GM23338 (cell line): ENCODE measurements around the gene PLA2G4B.

Experiments
- CREB1 ChIP-seq: fragments of 250-450 bp; sonication (Bioruptor Pico); IDR thresholded peaks from 2 replicates; pipeline ENCODE4 v1.5.0; 2020; ENCODE audit warnings: low read depth, mild to moderate bottlenecking, moderate library complexity
- CTCF ChIP-seq, 2 experiments: fragments of 200-600 bp in 1 of 2; sonication (generic) in 1 of 2; conservative IDR thresholded peaks; 2 replicates each; pipeline versions ENCODE4 v1.5.1 to v1.6.1; 2016 to 2017; ENCODE audit warnings: antibody characterized with exemption in 2 of 2, low read depth in 2 of 2, mild to moderate bottlenecking in 2 of 2, moderate library complexity in 1 of 2
- ETS1 ChIP-seq: IDR thresholded peaks from 2 replicates; pipeline ENCODE4 v1.6.1; 2016; ENCODE audit warnings: antibody characterized with exemption
- EZH2 ChIP-seq: fragments of 200-600 bp; sonication (generic); IDR thresholded peaks from one replicate; pipeline ENCODE4 v1.8.0; 2017; ENCODE audit warnings: antibody characterized with exemption, mild to moderate bottlenecking, low read depth; ENCODE audit not compliant: unreplicated experiment
- EZH2phosphoT487 ChIP-seq: fragments of 200-600 bp; sonication (generic); IDR thresholded peaks from one replicate; pipeline ENCODE4 v1.8.1; 2018; ENCODE audit warnings: antibody characterized with exemption; ENCODE audit not compliant: unreplicated experiment
- JUNB ChIP-seq: IDR thresholded peaks from one replicate; pipeline ENCODE4 v1.6.1; 2016; ENCODE audit warnings: antibody characterized with exemption; ENCODE audit not compliant: unreplicated experiment
- NANOG ChIP-seq: IDR thresholded peaks from 2 replicates; pipeline ENCODE4 v1.6.1; 2016; ENCODE audit warnings: antibody characterized with exemption, borderline replicate concordance
- POLR2AphosphoS5 ChIP-seq: IDR thresholded peaks from 2 replicates; pipeline ENCODE4 v1.6.1; 2016; ENCODE audit warnings: antibody characterized with exemption, low read depth
- STAT1 ChIP-seq: IDR thresholded peaks from one replicate; pipeline ENCODE4 v1.6.1; 2016; ENCODE audit warnings: antibody characterized with exemption; ENCODE audit not compliant: unreplicated experiment
- ZNF114 ChIP-seq: fragments of 250-450 bp; sonication (Bioruptor Pico); IDR thresholded peaks from 2 replicates; pipeline ENCODE4 v1.5.0; 2020; ENCODE audit warnings: mild to moderate bottlenecking, moderate library complexity
- ZNF331 ChIP-seq: fragments of 250-450 bp; sonication (Bioruptor Pico); IDR thresholded peaks from 2 replicates; pipeline ENCODE4 v1.5.0; 2020; ENCODE audit warnings: low read depth, mild to moderate bottlenecking, moderate library complexity
- TF ChIP-seq, protein P1 (sequence below): IDR thresholded peaks from one replicate; pipeline ENCODE4 v1.6.1; 2018; ENCODE audit warnings: antibody characterized with exemption; ENCODE audit not compliant: unreplicated experiment
- TF ChIP-seq, protein P2 (sequence below): fragments of 250-450 bp; sonication (Bioruptor Pico); IDR thresholded peaks from 2 replicates; pipeline ENCODE4 v1.5.0; 2020; ENCODE audit warnings: mild to moderate bottlenecking, moderate library complexity

DNA sequence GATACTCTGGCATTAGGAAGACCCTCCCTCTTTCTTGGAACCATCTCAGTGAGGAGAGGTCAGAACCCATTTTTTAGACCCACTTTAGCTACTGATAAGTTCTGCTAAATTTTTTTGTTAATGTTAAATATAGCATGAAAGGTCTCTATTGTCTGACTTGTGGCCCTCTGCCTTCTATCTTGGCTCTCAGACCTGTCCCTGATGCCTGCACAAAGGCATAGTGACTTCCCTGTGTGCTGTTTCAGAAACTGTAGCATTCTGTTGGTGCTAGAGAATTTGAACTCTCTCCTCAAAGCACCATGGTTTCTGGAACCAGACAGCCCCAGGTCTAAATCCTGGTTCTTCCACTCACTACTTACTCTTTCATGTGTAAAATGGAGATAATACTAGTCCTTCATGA is 49.0 kb upstream of the PLA2G4B start:
- TF ChIP-seq EZH2 = no peak
- no peak for TF ChIP-seq CTCF (conservative IDR thresholded peaks at IDR 0.05; ENCODE audit: low read depth in 2 of 2)
- TF ChIP-seq, protein P1, sequence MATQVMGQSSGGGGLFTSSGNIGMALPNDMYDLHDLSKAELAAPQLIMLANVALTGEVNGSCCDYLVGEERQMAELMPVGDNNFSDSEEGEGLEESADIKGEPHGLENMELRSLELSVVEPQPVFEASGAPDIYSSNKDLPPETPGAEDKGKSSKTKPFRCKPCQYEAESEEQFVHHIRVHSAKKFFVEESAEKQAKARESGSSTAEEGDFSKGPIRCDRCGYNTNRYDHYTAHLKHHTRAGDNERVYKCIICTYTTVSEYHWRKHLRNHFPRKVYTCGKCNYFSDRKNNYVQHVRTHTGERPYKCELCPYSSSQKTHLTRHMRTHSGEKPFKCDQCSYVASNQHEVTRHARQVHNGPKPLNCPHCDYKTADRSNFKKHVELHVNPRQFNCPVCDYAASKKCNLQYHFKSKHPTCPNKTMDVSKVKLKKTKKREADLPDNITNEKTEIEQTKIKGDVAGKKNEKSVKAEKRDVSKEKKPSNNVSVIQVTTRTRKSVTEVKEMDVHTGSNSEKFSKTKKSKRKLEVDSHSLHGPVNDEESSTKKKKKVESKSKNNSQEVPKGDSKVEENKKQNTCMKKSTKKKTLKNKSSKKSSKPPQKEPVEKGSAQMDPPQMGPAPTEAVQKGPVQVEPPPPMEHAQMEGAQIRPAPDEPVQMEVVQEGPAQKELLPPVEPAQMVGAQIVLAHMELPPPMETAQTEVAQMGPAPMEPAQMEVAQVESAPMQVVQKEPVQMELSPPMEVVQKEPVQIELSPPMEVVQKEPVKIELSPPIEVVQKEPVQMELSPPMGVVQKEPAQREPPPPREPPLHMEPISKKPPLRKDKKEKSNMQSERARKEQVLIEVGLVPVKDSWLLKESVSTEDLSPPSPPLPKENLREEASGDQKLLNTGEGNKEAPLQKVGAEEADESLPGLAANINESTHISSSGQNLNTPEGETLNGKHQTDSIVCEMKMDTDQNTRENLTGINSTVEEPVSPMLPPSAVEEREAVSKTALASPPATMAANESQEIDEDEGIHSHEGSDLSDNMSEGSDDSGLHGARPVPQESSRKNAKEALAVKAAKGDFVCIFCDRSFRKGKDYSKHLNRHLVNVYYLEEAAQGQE = no peak
- no peak for TF ChIP-seq ZNF331
- no peak for TF ChIP-seq CREB1 (CRISPR knock-in tag)
- TF ChIP-seq, protein P2, sequence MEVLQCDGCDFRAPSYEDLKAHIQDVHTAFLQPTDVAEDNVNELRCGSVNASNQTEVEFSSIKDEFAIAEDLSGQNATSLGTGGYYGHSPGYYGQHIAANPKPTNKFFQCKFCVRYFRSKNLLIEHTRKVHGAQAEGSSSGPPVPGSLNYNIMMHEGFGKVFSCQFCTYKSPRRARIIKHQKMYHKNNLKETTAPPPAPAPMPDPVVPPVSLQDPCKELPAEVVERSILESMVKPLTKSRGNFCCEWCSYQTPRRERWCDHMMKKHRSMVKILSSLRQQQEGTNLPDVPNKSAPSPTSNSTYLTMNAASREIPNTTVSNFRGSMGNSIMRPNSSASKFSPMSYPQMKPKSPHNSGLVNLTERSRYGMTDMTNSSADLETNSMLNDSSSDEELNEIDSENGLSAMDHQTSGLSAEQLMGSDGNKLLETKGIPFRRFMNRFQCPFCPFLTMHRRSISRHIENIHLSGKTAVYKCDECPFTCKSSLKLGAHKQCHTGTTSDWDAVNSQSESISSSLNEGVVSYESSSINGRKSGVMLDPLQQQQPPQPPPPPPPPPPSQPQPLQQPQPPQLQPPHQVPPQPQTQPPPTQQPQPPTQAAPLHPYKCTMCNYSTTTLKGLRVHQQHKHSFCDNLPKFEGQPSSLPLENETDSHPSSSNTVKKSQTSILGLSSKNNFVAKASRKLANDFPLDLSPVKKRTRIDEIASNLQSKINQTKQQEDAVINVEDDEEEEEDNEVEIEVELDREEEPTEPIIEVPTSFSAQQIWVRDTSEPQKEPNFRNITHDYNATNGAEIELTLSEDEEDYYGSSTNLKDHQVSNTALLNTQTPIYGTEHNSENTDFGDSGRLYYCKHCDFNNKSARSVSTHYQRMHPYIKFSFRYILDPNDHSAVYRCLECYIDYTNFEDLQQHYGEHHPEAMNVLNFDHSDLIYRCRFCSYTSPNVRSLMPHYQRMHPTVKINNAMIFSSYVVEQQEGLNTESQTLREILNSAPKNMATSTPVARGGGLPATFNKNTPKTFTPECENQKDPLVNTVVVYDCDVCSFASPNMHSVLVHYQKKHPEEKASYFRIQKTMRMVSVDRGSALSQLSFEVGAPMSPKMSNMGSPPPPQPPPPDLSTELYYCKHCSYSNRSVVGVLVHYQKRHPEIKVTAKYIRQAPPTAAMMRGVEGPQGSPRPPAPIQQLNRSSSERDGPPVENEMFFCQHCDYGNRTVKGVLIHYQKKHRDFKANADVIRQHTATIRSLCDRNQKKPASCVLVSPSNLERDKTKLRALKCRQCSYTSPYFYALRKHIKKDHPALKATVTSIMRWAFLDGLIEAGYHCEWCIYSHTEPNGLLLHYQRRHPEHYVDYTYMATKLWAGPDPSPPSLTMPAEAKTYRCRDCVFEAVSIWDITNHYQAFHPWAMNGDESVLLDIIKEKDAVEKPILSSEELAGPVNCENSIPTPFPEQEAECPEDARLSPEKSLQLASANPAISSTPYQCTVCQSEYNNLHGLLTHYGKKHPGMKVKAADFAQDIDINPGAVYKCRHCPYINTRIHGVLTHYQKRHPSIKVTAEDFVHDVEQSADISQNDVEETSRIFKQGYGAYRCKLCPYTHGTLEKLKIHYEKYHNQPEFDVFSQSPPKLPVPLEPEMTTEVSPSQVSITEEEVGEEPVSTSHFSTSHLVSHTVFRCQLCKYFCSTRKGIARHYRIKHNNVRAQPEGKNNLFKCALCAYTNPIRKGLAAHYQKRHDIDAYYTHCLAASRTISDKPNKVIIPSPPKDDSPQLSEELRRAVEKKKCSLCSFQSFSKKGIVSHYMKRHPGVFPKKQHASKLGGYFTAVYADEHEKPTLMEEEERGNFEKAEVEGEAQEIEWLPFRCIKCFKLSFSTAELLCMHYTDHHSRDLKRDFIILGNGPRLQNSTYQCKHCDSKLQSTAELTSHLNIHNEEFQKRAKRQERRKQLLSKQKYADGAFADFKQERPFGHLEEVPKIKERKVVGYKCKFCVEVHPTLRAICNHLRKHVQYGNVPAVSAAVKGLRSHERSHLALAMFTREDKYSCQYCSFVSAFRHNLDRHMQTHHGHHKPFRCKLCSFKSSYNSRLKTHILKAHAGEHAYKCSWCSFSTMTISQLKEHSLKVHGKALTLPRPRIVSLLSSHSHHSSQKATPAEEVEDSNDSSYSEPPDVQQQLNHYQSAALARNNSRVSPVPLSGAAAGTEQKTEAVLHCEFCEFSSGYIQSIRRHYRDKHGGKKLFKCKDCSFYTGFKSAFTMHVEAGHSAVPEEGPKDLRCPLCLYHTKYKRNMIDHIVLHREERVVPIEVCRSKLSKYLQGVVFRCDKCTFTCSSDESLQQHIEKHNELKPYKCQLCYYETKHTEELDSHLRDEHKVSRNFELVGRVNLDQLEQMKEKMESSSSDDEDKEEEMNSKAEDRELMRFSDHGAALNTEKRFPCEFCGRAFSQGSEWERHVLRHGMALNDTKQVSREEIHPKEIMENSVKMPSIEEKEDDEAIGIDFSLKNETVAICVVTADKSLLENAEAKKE (CRISPR knock-in tag) = no peak
- TF ChIP-seq POLR2AphosphoS5 = no peak
- no peak for TF ChIP-seq EZH2phosphoT487
- TF ChIP-seq ZNF114 (CRISPR knock-in tag) = no peak
- TF ChIP-seq JUNB = no peak
- TF ChIP-seq NANOG = no peak
- TF ChIP-seq ETS1 = no peak
- no peak for TF ChIP-seq STAT1
